HEK293T (cell line): Measurements from ENCODE around the gene C16orf96.

Source experiments
- BHLHE40 ChIP-seq: fragments of 450-650 bp; IDR thresholded peaks from 2 replicates; pipeline ENCODE4 v1.6.1; 2016; ENCODE audit warnings: mild to moderate bottlenecking, moderate library complexity, borderline replicate concordance
- FOXM1 ChIP-seq: fragments of 450-650 bp; IDR thresholded peaks from 2 replicates; pipeline ENCODE4 v1.6.1; 2017; ENCODE audit warnings: mild to moderate bottlenecking, borderline replicate concordance
- NFRKB ChIP-seq: fragments of 450-650 bp; IDR thresholded peaks from 2 replicates; pipeline ENCODE4 v1.6.1; 2016; ENCODE audit warnings: mild to moderate bottlenecking, moderate library complexity
- PKNOX1 ChIP-seq: fragments of 450-650 bp; IDR thresholded peaks from 2 replicates; pipeline ENCODE4 v1.6.1; 2016
- SP1 ChIP-seq: fragments of 450-650 bp; IDR thresholded peaks from 2 replicates; pipeline ENCODE4 v1.6.1; 2017
- ZNF384 ChIP-seq: fragments of 450-650 bp; IDR thresholded peaks from 2 replicates; pipeline ENCODE4 v1.6.1; 2016

- TF ChIP-seq BHLHE40 (no peak), FOXM1 (no peak), PKNOX1 (no peak), NFRKB (no peak), SP1 (no peak), ZNF384 (no peak)
Measured at GRCh38 chr16:4510747-4511426, 45.3 kb upstream of the C16orf96 start.
